ENCODE data around the gene NACC1.

GRCh38 chr19:13083008-13083404 is 35.1 kb upstream of the NACC1 start:
- no peak for TF ChIP-seq CTCF (conservative IDR thresholded peaks at IDR 0.05)
- no peak for TF ChIP-seq ZFX (IDR thresholded peaks at IDR 0.05)
